GM18517 (cell line): Measurements from ENCODE around the gene ABCC9.
"Not testable (repeated sequence)": the region's sequence is repeated elsewhere in the genome, so short reads cannot be mapped to it uniquely, and the experiment has no call there.

ENCODE experiments used
- ATAC-seq: cut with Tn5 transposase; IDR thresholded peaks from one replicate; pipeline ENCODE4 v1.9.1; 2021; ENCODE audit warnings: mild to moderate bottlenecking, moderate library complexity; ENCODE audit not compliant: unreplicated experiment

The ABCC9 gene

GRCh38 chr12:21819236-21819635 lies 122.0 kb downstream of the ABCC9 start:
- no peak for ATAC-seq

- ATAC-seq: no peak
These were observed 122.6 kb downstream of the ABCC9 start for GRCh38 chr12:21818627-21819026.

GRCh38 chr12:21815306-21816062 lies 125.7 kb downstream of the ABCC9 start:
- ATAC-seq: no peak

GRCh38 chr12:21814814-21815213 lies 126.4 kb downstream of the ABCC9 start:
- ATAC-seq: no peak

GRCh38 chr12:21814327-21814726 lies 126.9 kb downstream of the ABCC9 start:
- no peak for ATAC-seq

- ATAC-seq: no peak
These were observed 127.5 kb downstream of the ABCC9 start for GRCh38 chr12:21813751-21814150.

GRCh38 chr12:21813125-21813524 lies 128.1 kb downstream of the ABCC9 start:
- no peak for ATAC-seq

GRCh38 chr12:21812340-21812739 lies 128.9 kb downstream of the ABCC9 start:
- not testable (repeated sequence) for ATAC-seq

GRCh38 chr12:21809100-21809499 lies 132.1 kb downstream of the ABCC9 start:
- no peak for ATAC-seq

GRCh38 chr12:21806255-21806654 lies 135.0 kb downstream of the ABCC9 start:
- no peak for ATAC-seq

- no peak for ATAC-seq
These were observed 139.5 kb downstream of the ABCC9 start for GRCh38 chr12:21801522-21802288.

GRCh38 chr12:21800011-21800410 lies 141.2 kb downstream of the ABCC9 start:
- no peak for ATAC-seq

- no peak for ATAC-seq
These were observed 143.7 kb downstream of the ABCC9 start for GRCh38 chr12:21797539-21797938.

GRCh38 chr12:21795648-21796328 lies 145.4 kb downstream of the ABCC9 start:
- ATAC-seq: no peak

- not testable (repeated sequence) for ATAC-seq
These were observed 146.2 kb downstream of the ABCC9 start for GRCh38 chr12:21794807-21795595.

GRCh38 chr12:21789687-21790086 lies 151.5 kb downstream of the ABCC9 start:
- ATAC-seq: not testable (repeated sequence)

GRCh38 chr12:21788089-21788983 lies 152.9 kb downstream of the ABCC9 start:
- ATAC-seq: no peak

GRCh38 chr12:21786041-21786531 lies 155.1 kb downstream of the ABCC9 start:
- ATAC-seq: no peak

GRCh38 chr12:21782723-21783122 lies 158.5 kb downstream of the ABCC9 start:
- ATAC-seq: not testable (repeated sequence)

- ATAC-seq: no peak
These were observed 160.4 kb downstream of the ABCC9 start for GRCh38 chr12:21780786-21781185.
